ENCODE results near the gene CXCL5. TPM values are rescaled to one million over a fixed set of nuclear protein-coding genes. Genes with fewer than 3 reads are reported as not detected.
A peak's percentile ranks its signal among the peaks of the same experiment; 100 is the strongest.
"Not testable (repeated sequence)": the region's sequence is repeated elsewhere in the genome, so short reads cannot be mapped to it uniquely, and the experiment has no call there.

The CXCL5 gene
- total and polyA plus RNA-seq, 2 donors (not counting 3 experiments of a cell fraction or from before 2014, with no cell fraction given) = 0.33 to 0.40 TPM

DNA sequence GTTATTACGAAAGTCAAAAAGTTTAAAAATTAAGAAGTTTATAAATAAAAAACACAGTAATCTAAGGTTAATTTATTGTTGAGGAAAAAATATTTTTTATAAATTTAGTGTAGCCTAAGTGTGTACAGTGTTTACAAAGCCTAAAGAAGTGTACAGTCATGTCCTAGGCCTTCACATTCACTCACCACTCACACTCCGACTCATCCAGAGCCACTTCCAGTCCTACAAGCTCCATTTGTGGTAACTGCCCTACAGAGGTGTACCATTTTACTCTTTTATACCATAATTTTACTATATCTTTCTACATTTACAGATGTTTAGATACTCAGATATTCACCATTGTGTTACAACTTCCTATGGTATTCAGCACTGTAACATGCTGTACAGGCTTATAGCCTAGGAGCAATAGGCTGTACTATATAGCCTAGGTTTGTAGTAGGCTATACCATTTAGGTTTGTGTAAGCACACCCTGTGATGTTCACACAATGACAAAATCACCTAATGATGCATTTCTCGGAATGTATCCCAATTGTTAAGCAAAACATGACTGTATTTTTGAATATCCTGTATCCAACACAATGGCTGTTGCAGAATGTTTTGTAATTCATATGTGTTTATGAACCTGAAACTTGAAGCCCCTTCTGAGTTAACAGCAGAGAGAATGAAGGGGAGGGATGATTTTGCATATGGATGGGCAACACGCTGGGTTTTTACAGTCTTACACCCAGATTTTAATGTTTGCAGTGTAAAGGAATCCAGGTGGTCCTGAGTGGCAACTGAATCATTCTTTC, 13.5 kb downstream of the CXCL5 start:
- Histone ChIP-seq H3K79me2 (ENCODE audit: control insufficient read depth, insufficient read depth, low read length) (no peaks in the 10 kb centered on the region), H3K4me3 (replicated peaks in 1 of 3; ENCODE audit: insufficient read depth in 1 of 3, low read depth in 1 of 3, low read length in 3 of 3) (no peak overlapping the region), H3K27ac (ENCODE audit: insufficient read depth, low read depth, low read length) (no peak overlapping the region), H3K9me1 (replicated peaks; ENCODE audit: control insufficient read depth, extremely low read depth, insufficient read depth, low read length) (no peaks in the 10 kb centered on the region), H3K36me3 (ENCODE audit: control insufficient read depth in 2 of 2, extremely low read depth in 1 of 2, insufficient read depth in 2 of 2, low read length in 2 of 2) (no peaks in the 10 kb centered on the region), H3K4me1 (ENCODE audit: control insufficient read depth, extremely low read depth, insufficient read depth, low read length) (no peaks in the 10 kb centered on the region), H3K9ac (replicated peaks; ENCODE audit: extremely low read depth, insufficient read depth, low read length) (no peak overlapping the region), H3K9me3 (replicated peaks; ENCODE audit: control insufficient read depth, insufficient read depth, low read length) (no peaks in the 10 kb centered on the region), H3K4me2 (ENCODE audit: insufficient read depth, low read length) (no peak overlapping the region), H3K27me3 (ENCODE audit: control insufficient read depth in 2 of 2, insufficient read depth in 2 of 2, low read length in 2 of 2) (no peaks in the 10 kb centered on the region), H2AFZ (ENCODE audit: low read depth, low read length) (peak overlapping the region; percentile 18), H4K20me1 (replicated peaks; ENCODE audit: control insufficient read depth, extremely low read depth, insufficient read depth, low read length) (no peaks in the 10 kb centered on the region)
- DNase-seq (ENCODE audit: low read depth, low spot score) (no peak), FAIRE-seq (no peak)
- CTCF ChIA-PET = no interaction called here
- POLR2A ChIA-PET = no interaction called here
- TF ChIP-seq, protein P1, sequence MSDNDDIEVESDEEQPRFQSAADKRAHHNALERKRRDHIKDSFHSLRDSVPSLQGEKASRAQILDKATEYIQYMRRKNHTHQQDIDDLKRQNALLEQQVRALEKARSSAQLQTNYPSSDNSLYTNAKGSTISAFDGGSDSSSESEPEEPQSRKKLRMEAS (IDR thresholded peaks at IDR 0.05; ENCODE audit: insufficient read depth, insufficient read length) = no peak
- TF ChIP-seq FOS (IDR thresholded peaks at IDR 0.05; ENCODE audit: borderline replicate concordance, insufficient read depth, low read length) (peak; percentile 9), EZH2 (IDR thresholded peaks at IDR 0.05; ENCODE audit: borderline replicate concordance, low read depth, low read length, severe bottlenecking) (no peak), GATA2 (IDR thresholded peaks at IDR 0.05; ENCODE audit: insufficient read depth, insufficient read length, low read depth, low read length) (no peak), JUN (IDR thresholded peaks at IDR 0.05; ENCODE audit: borderline replicate concordance, insufficient read depth, insufficient read length, low read depth) (no peak)
- dilution Hi-C loops (cut with MboI; ENCODE audit: extremely low pct_ligation_motif_present, low sequenced_read_pairs) (no loop called here), intact Hi-C loops (cut with micrococcal nuclease) (no loop called here)
- BruUV-seq (replicated peaks) = no TSS peak

DNA sequence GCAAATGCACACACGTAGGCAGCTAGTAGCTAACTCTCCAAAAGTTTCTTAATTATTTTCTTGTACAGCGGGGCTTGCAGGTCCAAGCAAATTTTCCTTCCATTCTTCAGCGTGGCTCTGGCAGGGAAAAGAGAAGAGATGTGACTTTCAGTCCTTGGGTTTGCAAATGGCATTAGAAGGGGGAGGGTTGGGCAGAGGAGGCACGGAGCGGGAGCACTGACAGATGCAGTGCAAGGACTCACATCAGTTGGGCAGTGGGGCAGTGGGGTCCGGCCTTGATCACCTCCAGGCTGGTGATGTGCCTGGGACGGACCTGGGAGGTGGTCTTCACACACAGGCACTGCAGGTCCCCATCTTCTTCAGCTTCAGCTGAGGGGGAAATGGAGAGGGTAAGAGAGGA, 17.3 kb downstream of the CXCL5 start:
- dilution Hi-C loops (cut with MboI; ENCODE audit: extremely low pct_ligation_motif_present, low sequenced_read_pairs) = not testable (repeated sequence)

More for the DNA sequence above, 17.3 kb downstream of the CXCL5 start:
- H3K27me3 ChIP-seq (ENCODE audit: control insufficient read depth in 2 of 2, insufficient read depth in 2 of 2, low read length in 2 of 2); H3K4me1 ChIP-seq (ENCODE audit: control insufficient read depth, extremely low read depth, insufficient read depth, low read length); H3K27ac ChIP-seq (ENCODE audit: insufficient read depth, low read depth, low read length); H3K9me1 ChIP-seq (replicated peaks; ENCODE audit: control insufficient read depth, extremely low read depth, insufficient read depth, low read length); H3K4me3 ChIP-seq (replicated peaks in 1 of 3; ENCODE audit: insufficient read depth in 1 of 3, low read depth in 1 of 3, low read length in 3 of 3); FAIRE-seq; H3K36me3 ChIP-seq (ENCODE audit: control insufficient read depth in 2 of 2, extremely low read depth in 1 of 2, insufficient read depth in 2 of 2, low read length in 2 of 2); H3K79me2 ChIP-seq (ENCODE audit: control insufficient read depth, insufficient read depth, low read length); CTCF ChIA-PET; H2AFZ ChIP-seq (ENCODE audit: low read depth, low read length); H3K9me3 ChIP-seq (replicated peaks; ENCODE audit: control insufficient read depth, insufficient read depth, low read length); H4K20me1 ChIP-seq (replicated peaks; ENCODE audit: control insufficient read depth, extremely low read depth, insufficient read depth, low read length); intact Hi-C loops (cut with micrococcal nuclease); POLR2A ChIA-PET; H3K9ac ChIP-seq (replicated peaks; ENCODE audit: extremely low read depth, insufficient read depth, low read length); DNase-seq (ENCODE audit: low read depth, low spot score); BruUV-seq (replicated peaks); H3K4me2 ChIP-seq (ENCODE audit: insufficient read depth, low read length): not testable (repeated sequence)
